Vagina (tissue), 2 donors: ENCODE measurements around the gene SPTBN4.

Source experiments
- POLR2A ChIP-seq, 2 donors: fragments of 450-650 bp; IDR thresholded peaks; one replicate each; pipeline ENCODE4 v1.6.1; 2017; ENCODE audit warnings: antibody characterized with exemption in 2 of 2, mild to moderate bottlenecking in 2 of 2, moderate library complexity in 2 of 2
- POLR2AphosphoS5 ChIP-seq, 2 donors: sonication (generic); formaldehyde crosslinking; IDR thresholded peaks; one replicate each; pipeline ENCODE4 v1.9.0; 2017; ENCODE audit warnings: antibody characterized with exemption in 2 of 2, mild to moderate bottlenecking in 2 of 2, low read depth in 1 of 2; ENCODE audit not compliant: insufficient read depth in 1 of 2
- TF ChIP-seq, protein P1 (sequence below), 3 experiments: fragments of 450-650 bp in 2 of 3; fragments of 200-600 bp in 1 of 3; sonication (generic) in 1 of 3; IDR thresholded peaks; one replicate each; pipeline ENCODE4 v1.5.1; 2017 to 2019; ENCODE audit warnings: antibody characterized with exemption in 3 of 3, mild to moderate bottlenecking in 2 of 3, moderate library complexity in 2 of 3

DNA sequence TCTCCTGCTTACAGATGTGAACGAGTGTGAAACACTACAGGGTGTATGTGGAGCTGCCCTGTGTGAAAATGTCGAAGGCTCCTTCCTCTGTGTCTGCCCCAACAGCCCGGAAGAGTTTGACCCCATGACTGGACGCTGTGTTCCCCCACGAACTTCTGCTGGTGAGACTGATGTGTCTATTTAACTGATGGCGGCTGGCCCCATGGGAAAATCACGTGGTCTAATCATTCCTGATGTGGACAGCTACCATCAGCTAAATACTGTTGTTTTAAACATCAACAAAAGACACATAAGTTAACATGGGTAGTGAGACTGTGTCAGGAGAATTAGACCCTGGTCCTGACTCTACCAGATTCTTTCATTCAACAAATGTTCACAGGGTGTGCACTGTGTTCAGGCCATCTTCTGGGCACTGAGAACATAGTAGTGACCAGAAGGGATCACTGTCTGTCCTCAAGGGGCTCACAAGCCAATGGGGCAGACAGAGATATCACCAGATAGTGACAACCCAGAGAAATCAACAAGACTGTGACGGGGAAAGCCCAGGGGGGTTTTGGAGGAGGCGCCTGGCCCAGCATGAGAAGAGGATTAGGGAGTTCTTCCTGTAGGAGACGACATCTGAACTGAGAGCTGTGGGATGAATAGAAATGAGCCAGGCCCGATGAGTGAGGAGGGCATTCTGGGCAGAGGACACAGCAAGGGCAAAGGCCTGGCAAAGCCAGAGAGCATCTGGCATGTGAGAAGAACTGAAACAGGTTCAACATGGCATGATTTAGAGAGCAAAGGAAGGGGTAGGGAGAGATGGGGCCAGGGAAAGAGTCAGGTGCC, 152.7 kb downstream of the SPTBN4 start:
- TF ChIP-seq, protein P1, sequence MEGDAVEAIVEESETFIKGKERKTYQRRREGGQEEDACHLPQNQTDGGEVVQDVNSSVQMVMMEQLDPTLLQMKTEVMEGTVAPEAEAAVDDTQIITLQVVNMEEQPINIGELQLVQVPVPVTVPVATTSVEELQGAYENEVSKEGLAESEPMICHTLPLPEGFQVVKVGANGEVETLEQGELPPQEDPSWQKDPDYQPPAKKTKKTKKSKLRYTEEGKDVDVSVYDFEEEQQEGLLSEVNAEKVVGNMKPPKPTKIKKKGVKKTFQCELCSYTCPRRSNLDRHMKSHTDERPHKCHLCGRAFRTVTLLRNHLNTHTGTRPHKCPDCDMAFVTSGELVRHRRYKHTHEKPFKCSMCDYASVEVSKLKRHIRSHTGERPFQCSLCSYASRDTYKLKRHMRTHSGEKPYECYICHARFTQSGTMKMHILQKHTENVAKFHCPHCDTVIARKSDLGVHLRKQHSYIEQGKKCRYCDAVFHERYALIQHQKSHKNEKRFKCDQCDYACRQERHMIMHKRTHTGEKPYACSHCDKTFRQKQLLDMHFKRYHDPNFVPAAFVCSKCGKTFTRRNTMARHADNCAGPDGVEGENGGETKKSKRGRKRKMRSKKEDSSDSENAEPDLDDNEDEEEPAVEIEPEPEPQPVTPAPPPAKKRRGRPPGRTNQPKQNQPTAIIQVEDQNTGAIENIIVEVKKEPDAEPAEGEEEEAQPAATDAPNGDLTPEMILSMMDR (IDR thresholded peaks at IDR 0.05): no peak
- TF ChIP-seq POLR2A (IDR thresholded peaks at IDR 0.05): no peak
- no peak for TF ChIP-seq POLR2AphosphoS5 (IDR thresholded peaks at IDR 0.05; ENCODE audit: insufficient read depth in 1 of 2, low read depth in 1 of 2)
